Cardiac muscle cell (in vitro differentiated cells and primary cell): ENCODE results near the gene EOLA1. TPM values are rescaled to one million over a fixed set of nuclear protein-coding genes. Genes with fewer than 3 reads are reported as not detected.
"Not testable (repeated sequence)": the region's sequence is repeated elsewhere in the genome, so short reads cannot be mapped to it uniquely, and the experiment has no call there.

Source experiments
- DNase-seq, 2 donors: peaks; one replicate each; pipeline versions ENCODE4 v3.0.0 to v3.0.0-alpha.2; 2010 to 2017; ENCODE audit warnings: low read depth in 1 of 2, low spot score in 1 of 2
- H3K27ac ChIP-seq: fragments of 200-600 bp; sonication (generic); 2 replicates; pipeline ENCODE4 v1.5.1; 2016
- H3K27me3 ChIP-seq: fragments of 200-600 bp; sonication (generic); 2 replicates; pipeline ENCODE4 v1.6.0; 2016; ENCODE audit warnings: control low read depth
- H3K36me3 ChIP-seq: fragments of 200-600 bp; sonication (generic); 2 replicates; pipeline ENCODE4 v1.5.1; 2016; ENCODE audit warnings: control low read depth
- H3K4me1 ChIP-seq: fragments of 200-600 bp; sonication (generic); 2 replicates; pipeline ENCODE4 v1.8.1; 2017; ENCODE audit warnings: low read depth, mild to moderate bottlenecking, mixed run types
- H3K4me3 ChIP-seq: fragments of 200-600 bp; sonication (generic); 2 replicates; pipeline ENCODE4 v1.5.1; 2016; ENCODE audit warnings: mild to moderate bottlenecking
- H3K9me3 ChIP-seq: fragments of 200-600 bp; sonication (generic); 2 replicates; pipeline ENCODE4 v1.5.1; 2017; ENCODE audit warnings: low read depth, mild to moderate bottlenecking, control low read depth
- CTCF ChIP-seq: IDR thresholded peaks from 2 replicates; pipeline ENCODE4 v1.5.1; 2012; ENCODE audit warnings: low read depth, mild to moderate bottlenecking, low read length
- polyA plus RNA-seq: library from polyadenylated mRNA; unstranded; fragments of >200 nt; fragmentation: Nextera tagmentation; extraction: Ambion mirVana; gene quantifications from 2 replicates; pipeline ENCODE4 v1.2.1, GENCODE V29; 2016
- total RNA-seq: library from RNA; depleted of rRNA; stranded (reverse); fragments of >200 nt; gene quantifications from 2 replicates; pipeline ENCODE4 v1.2.3, GENCODE V29; 2016

The EOLA1 gene
- total and polyA plus RNA-seq, 2 experiments from 2014 or later, result 14.2 to 15.1 TPM

GRCh38 chrX:149539283-149540130 lies 1.3 kb upstream of the EOLA1 start:
- DNase-seq, result peak; percentile 86 to 96
- Histone ChIP-seq H3K4me3 (peak overlapping the region; percentile 41), H3K27ac (peak overlapping the region; percentile 78), H3K4me1 (no peaks in the 10 kb centered on the region), H3K27me3 (no peaks in the 10 kb centered on the region), H3K36me3 (no peaks in the 10 kb centered on the region), H3K9me3 (no peaks in the 10 kb centered on the region)
- TF ChIP-seq CTCF, result no peak

DNA sequence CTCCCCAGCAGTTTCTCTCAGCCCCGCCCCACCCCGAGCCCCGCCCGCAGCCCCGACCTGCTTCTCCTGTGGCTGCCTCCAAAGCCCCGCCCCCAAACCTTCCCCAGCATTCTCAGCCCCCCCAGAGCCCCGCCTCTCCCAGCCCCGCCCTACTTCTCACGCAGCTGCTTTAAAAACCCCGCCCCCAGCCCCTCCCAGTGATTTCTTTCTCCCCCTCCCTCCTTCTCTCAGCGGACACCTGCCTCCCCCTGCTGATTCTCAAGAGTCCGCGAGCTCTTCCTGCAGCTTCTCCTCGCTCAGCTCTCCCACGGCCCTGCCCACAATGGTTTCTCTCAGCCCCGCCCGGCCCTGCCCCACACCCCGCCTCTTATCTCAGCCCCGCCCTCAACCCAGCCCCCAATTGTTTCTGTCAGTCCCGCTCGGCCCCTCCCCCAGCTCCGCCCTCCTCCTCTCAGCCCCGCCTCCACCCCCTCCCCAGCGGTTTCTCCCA lies 636 bp upstream of the EOLA1 start:
- Histone ChIP-seq H3K4me3 (peak overlapping the region; percentile 66), H3K9me3 (no peaks in the 10 kb centered on the region), H3K4me1 (no peaks in the 10 kb centered on the region), H3K27me3 (no peaks in the 10 kb centered on the region), H3K36me3 (no peaks in the 10 kb centered on the region), H3K27ac (peak overlapping the region; percentile 92)
- no peak for TF ChIP-seq CTCF
- DNase-seq, result peak; percentile 92 to 93

GRCh38 chrX:149541521-149542047 lies 772 bp downstream of the EOLA1 start:
- no peaks in the 10 kb centered on the region for H3K4me1 ChIP-seq
- no peak for TF ChIP-seq CTCF
- peak overlapping the region; percentile 66 for H3K4me3 ChIP-seq
- peak overlapping the region; percentile 92 for H3K27ac ChIP-seq
- DNase-seq, result peak in 1 of 2 donors; percentile 3
- H3K36me3 ChIP-seq, result no peaks in the 10 kb centered on the region
- no peaks in the 10 kb centered on the region for H3K27me3 ChIP-seq
- no peaks in the 10 kb centered on the region for H3K9me3 ChIP-seq

GRCh38 chrX:149545545-149546543 lies 5.0 kb downstream of the EOLA1 start:
- not testable (repeated sequence) for H3K9me3 ChIP-seq, H3K36me3 ChIP-seq, H3K4me3 ChIP-seq, H3K27me3 ChIP-seq, H3K4me1 ChIP-seq, H3K27ac ChIP-seq
- peak; percentile 25 to 26 for DNase-seq

GRCh38 chrX:149546962-149547361 lies 6.2 kb downstream of the EOLA1 start:
- H3K36me3 ChIP-seq, H3K9me3 ChIP-seq, H3K27me3 ChIP-seq, H3K27ac ChIP-seq, H3K4me3 ChIP-seq, H3K4me1 ChIP-seq, DNase-seq: not testable (repeated sequence)

- H3K4me3 ChIP-seq, H3K9me3 ChIP-seq, DNase-seq, H3K27me3 ChIP-seq, H3K4me1 ChIP-seq, H3K27ac ChIP-seq, H3K36me3 ChIP-seq: not testable (repeated sequence)
These were observed 7.0 kb downstream of the EOLA1 start for GRCh38 chrX:149547782-149548181.

GRCh38 chrX:149549701-149550100 lies 8.9 kb downstream of the EOLA1 start, which contains the start of gene HSFX3:
TSS of gene HSFX3 (minus strand) at chrX:149549924. CDS start at chrX:149549852, 72 bp downstream.
- H3K4me1 ChIP-seq, DNase-seq, H3K27ac ChIP-seq, H3K9me3 ChIP-seq, H3K36me3 ChIP-seq, H3K4me3 ChIP-seq, H3K27me3 ChIP-seq: not testable (repeated sequence)

DNA sequence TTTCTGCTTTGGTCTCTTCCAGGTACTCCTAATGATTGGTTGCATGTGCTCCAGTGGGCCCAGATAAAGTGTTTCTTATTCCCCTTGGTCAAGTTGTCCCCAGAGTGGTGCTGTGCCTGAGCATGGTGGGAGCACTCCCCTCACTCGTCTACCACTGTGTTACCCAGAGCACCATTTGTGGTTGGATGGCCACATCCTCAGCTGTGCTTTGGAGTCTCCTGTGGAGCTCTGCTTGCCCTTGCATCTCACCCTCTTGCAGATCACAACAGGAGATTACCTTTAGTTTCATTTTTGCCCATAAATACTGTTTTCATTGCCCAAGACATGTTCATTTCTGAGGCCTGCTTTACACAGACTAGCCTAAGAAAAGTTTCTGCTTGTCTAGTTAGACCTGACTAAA lies 9.6 kb downstream of the EOLA1 start:
- not testable (repeated sequence) for H3K27ac ChIP-seq

GRCh38 chrX:149551245-149551938 lies 10.6 kb downstream of the EOLA1 start:
- not testable (repeated sequence) for H3K27ac ChIP-seq, DNase-seq, H3K4me1 ChIP-seq, H3K9me3 ChIP-seq, H3K4me3 ChIP-seq, H3K36me3 ChIP-seq, H3K27me3 ChIP-seq

More for the DNA sequence above, 9.6 kb downstream of the EOLA1 start:
- not testable (repeated sequence) for H3K27me3 ChIP-seq, H3K4me1 ChIP-seq, H3K36me3 ChIP-seq, H3K9me3 ChIP-seq, H3K4me3 ChIP-seq, DNase-seq

GRCh38 chrX:149551939-149552248 lies 11.1 kb downstream of the EOLA1 start:
- not testable (repeated sequence) for H3K27me3 ChIP-seq, H3K9me3 ChIP-seq, DNase-seq, H3K4me1 ChIP-seq, H3K4me3 ChIP-seq, H3K27ac ChIP-seq, H3K36me3 ChIP-seq
